Subcutaneous abdominal adipose tissue (tissue), 5 donors: ENCODE data around the gene TP53AIP1.

Source experiments
- H3K27ac ChIP-seq: one replicate; pipeline ENCODE4 v1.7.0; 2013; ENCODE audit warnings: low read depth, mild to moderate bottlenecking, inconsistent platforms, low read length, moderate library complexity
- H3K27me3 ChIP-seq, 5 donors: one replicate each; pipeline ENCODE4 v1.7.0; 2013; ENCODE audit warnings: low read length in 5 of 5, inconsistent platforms in 1 of 5; ENCODE audit not compliant: control insufficient read depth in 5 of 5, insufficient read depth in 4 of 5
- H3K36me3 ChIP-seq, 5 donors: one replicate each; pipeline ENCODE4 v1.7.0; 2013; ENCODE audit warnings: low read length in 5 of 5; ENCODE audit not compliant: control insufficient read depth in 5 of 5, insufficient read depth in 5 of 5
- H3K4me1 ChIP-seq, 5 donors: one replicate each; pipeline ENCODE4 v1.7.0; 2013; ENCODE audit warnings: low read length in 5 of 5, mild to moderate bottlenecking in 3 of 5, moderate library complexity in 1 of 5; ENCODE audit not compliant: control insufficient read depth in 5 of 5, insufficient read depth in 5 of 5
- H3K4me3 ChIP-seq, 5 donors: one replicate each; pipeline ENCODE4 v1.7.0; 2013; ENCODE audit warnings: low read length in 5 of 5, low read depth in 1 of 5
- H3K9ac ChIP-seq, 5 donors: one replicate each; pipeline ENCODE4 v1.7.0; 2013; ENCODE audit warnings: low read length in 5 of 5, mild to moderate bottlenecking in 4 of 5, moderate library complexity in 3 of 5
- H3K9me3 ChIP-seq, 5 donors: one replicate each; pipeline ENCODE4 v1.7.0; 2013; ENCODE audit warnings: low read length in 5 of 5; ENCODE audit not compliant: control insufficient read depth in 5 of 5
- donor health status: healthy.
- donor health status: healthy.
- donor health status: healthy.
- donor health status: healthy.
- donor health status: healthy.

Gene TP53AIP1

DNA sequence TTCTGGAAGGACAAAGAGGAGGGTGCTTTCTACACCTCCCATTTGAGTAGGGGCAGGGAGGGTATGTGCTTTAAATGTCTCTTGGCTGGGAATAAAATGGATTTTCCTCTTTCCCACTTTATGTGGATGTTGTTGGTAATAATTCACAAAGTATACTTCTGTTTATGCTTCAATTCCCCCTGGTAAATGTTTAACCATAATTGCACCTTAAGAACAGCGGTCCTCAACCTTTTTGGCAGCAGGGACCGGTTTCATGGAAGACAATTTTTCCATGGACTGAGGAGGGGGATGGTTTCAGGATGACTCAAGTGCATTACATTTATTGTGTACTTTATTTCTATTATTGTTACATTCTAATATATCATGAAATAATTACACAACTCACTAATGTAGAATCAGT, 4.0 kb upstream of the TP53AIP1 start:
- H3K27ac ChIP-seq, result no peak overlapping the region
- no peaks in the 10 kb centered on the region for H3K36me3 ChIP-seq
- peaks cover 0 to 20% (median 9%) of the 10 kb centered on the region in 5 donors for H3K27me3 ChIP-seq
- H3K4me3 ChIP-seq, result no peak overlapping the region
- peaks cover 0 to 15% (median 4%) of the 10 kb centered on the region in 5 donors for H3K4me1 ChIP-seq
- H3K9me3 ChIP-seq, result no peaks in the 10 kb centered on the region
- no peak overlapping the region for H3K9ac ChIP-seq

DNA sequence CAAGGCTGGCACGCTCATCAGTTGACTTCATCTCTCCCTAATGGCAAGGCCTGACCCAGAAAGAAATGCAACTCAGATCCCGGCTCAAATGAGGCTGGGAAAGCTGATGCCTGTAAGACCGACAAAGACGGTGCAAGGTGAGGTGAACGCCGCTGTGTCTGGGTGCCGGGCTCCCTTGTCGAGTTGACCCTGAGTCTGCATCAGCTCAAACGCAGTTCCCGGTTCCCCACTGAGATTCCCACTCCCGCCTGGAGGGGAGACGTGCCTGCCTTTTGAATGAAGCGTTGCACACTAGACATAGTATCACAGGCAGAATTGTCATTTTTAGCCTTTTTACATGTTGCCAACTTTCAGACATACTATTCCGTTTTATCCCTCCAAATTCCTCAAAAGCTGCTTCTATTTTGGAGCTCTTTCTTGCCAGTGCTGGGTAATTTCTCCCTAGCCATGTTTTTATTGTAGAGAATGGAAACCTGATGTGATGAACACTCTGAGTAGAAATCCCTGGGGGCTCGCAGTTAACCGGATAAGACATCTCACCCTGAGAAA, 831 bp upstream of the TP53AIP1 start:
- peaks cover 0 to 11% (median 0%) of the 10 kb centered on the region in 5 donors for H3K4me1 ChIP-seq
- no peaks in the 10 kb centered on the region for H3K36me3 ChIP-seq
- no peak overlapping the region for H3K27ac ChIP-seq
- no peaks in the 10 kb centered on the region for H3K9me3 ChIP-seq
- H3K27me3 ChIP-seq, result peaks cover 3 to 30% (median 21%) of the 10 kb centered on the region in 5 donors
- no peak overlapping the region for H3K9ac ChIP-seq
- H3K4me3 ChIP-seq, result no peak overlapping the region

DNA sequence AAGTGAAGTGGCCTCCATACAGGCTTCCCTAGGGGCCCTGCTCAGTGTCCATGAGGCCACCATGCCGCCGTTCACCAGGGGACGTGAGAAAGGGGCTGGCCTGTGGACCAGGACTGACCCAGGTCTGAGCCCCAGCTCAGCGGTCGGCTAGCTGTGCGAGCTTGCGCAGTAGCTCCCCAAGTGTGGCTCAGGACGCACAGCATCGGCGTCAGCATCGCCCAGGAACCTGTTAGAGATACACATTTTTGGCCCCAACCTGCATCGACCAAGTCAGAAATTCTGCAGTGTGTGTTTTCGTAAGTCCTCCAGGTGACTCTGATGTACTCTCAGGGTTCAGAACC, 429 bp downstream of the TP53AIP1 start:
- H3K27ac ChIP-seq, result no peak overlapping the region
- no peaks in the 10 kb centered on the region for H3K36me3 ChIP-seq

DNA sequence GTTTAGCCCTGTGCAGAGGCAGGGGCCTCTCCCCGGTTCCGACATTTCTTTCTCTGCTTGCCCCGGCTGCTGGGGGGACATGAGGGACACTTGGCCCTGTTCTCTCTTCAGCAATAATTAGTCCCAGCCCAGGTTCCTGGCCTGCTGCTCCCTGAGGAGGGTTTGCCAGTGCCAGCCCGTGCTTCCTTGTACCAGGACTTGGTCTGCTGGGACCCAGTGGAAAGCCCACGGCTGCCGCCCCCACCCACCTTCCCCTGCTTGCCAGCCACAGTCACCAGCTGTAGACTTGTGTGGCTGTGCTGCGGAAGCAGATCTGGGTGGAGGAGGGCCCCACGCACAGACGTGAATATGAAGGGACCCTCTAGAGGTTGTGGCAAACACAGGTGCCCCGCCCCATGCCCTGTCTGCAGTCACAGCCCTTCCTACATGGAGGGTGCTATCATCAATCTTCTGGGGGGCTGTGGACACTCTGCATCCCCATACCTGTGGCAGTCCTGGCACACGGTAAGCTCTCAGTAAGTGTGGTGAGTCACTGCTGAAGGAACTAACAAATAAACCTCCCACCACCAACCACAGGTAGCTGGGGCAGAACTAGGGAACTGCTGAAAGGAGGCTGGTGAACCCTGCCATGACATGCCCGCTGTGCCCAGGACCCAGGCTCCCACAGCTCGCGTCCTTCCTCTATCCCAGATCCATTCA, 949 bp downstream of the TP53AIP1 start:
- no peak overlapping the region for H3K9ac ChIP-seq
- no peak overlapping the region for H3K4me3 ChIP-seq
- H3K27ac ChIP-seq, result no peak overlapping the region
- H3K27me3 ChIP-seq, result peaks cover 3 to 30% (median 21%) of the 10 kb centered on the region in 5 donors
- peaks cover 0 to 11% (median 4%) of the 10 kb centered on the region in 5 donors for H3K4me1 ChIP-seq
- no peaks in the 10 kb centered on the region for H3K9me3 ChIP-seq
- no peaks in the 10 kb centered on the region for H3K36me3 ChIP-seq

More for the DNA sequence above, 429 bp downstream of the TP53AIP1 start:
- Histone ChIP-seq H3K9me3 (no peaks in the 10 kb centered on the region), H3K27me3 (peaks cover 3 to 30% (median 21%) of the 10 kb centered on the region in 5 donors), H3K9ac (no peak overlapping the region), H3K4me1 (peaks cover 0 to 11% (median 0%) of the 10 kb centered on the region in 5 donors), H3K4me3 (no peak overlapping the region)

DNA sequence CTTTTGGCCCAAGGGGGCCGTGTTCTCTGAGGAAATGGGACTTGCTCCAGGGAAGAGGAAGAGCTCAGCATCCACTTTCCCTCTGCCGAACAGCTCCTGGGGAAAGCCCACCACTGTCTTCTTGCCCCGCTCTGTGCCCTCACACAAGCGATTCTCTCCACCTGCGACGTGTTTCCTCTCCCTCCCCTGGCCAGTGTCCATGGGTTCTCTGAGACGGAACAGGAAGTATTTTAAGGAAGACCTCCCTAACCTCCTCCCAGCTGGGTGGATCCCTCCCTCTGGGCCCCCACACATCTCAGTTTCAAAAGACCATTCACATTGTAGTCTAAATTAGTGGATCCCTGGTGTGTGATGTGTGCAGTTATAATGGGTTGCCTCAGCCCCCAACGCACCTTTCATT, 1.6 kb downstream of the TP53AIP1 start:
- Histone ChIP-seq H3K9me3 (no peaks in the 10 kb centered on the region), H3K27ac (no peak overlapping the region)

DNA sequence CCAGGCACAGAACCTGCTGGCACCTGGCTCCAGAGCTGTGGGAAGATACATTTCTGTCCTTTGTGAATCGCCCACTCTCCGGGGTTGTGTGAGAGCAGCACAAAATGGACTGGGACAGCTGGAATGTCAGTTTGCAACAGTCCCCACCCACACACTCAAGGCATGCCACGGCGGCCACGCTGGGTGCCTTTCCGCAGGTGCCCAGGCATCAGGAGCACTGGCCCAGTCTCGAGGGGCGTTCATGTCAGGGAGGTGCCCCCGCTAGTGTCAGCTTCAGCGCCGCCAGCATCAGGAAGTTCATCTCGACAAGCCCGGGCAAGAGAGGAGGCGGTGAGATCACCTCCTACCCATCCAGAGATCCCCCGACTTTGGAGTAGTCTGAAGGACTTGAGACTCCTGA, 2.1 kb downstream of the TP53AIP1 start:
- Histone ChIP-seq H3K27ac (no peak overlapping the region), H3K4me3 (no peak overlapping the region), H3K4me1 (peaks cover 0 to 11% (median 6%) of the 10 kb centered on the region in 5 donors)

More for the DNA sequence above, 1.6 kb downstream of the TP53AIP1 start:
- Histone ChIP-seq H3K36me3 (no peaks in the 10 kb centered on the region), H3K4me1 (peaks cover 0 to 11% (median 6%) of the 10 kb centered on the region in 5 donors), H3K27me3 (peaks cover 3 to 30% (median 21%) of the 10 kb centered on the region in 5 donors), H3K4me3 (no peak overlapping the region), H3K9ac (no peak overlapping the region)

DNA sequence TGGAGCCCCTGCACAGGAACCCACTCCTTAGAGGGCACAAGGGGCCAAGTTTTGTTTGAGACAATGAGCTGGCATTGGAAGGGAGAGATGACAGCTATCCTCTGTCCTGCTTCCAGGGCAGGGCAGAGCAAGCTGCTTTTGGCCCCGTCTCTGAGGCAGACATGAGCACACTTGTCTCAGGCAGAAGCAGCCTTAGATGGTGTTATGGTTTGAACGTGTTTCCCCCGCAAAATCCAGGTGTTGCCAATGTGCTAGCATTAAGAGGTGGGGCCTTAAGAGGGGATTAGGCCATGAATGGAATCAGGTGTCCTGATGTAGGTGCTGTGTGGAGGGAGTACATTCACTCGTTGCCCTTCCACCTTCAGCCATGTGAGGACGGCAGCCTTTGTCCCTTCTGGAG, 2.5 kb downstream of the TP53AIP1 start:
- H3K9ac ChIP-seq, result no peak overlapping the region
- H3K36me3 ChIP-seq, result no peaks in the 10 kb centered on the region
- H3K9me3 ChIP-seq, result no peaks in the 10 kb centered on the region
- peaks cover 3 to 30% (median 21%) of the 10 kb centered on the region in 5 donors for H3K27me3 ChIP-seq
- H3K4me1 ChIP-seq, result peaks cover 0 to 11% (median 6%) of the 10 kb centered on the region in 5 donors
- no peak overlapping the region for H3K27ac ChIP-seq
- H3K4me3 ChIP-seq, result no peak overlapping the region

More for the DNA sequence above, 2.1 kb downstream of the TP53AIP1 start:
- H3K9me3 ChIP-seq, result no peaks in the 10 kb centered on the region
- no peaks in the 10 kb centered on the region for H3K36me3 ChIP-seq
- no peak overlapping the region for H3K9ac ChIP-seq
- H3K27me3 ChIP-seq, result peaks cover 3 to 30% (median 21%) of the 10 kb centered on the region in 5 donors

DNA sequence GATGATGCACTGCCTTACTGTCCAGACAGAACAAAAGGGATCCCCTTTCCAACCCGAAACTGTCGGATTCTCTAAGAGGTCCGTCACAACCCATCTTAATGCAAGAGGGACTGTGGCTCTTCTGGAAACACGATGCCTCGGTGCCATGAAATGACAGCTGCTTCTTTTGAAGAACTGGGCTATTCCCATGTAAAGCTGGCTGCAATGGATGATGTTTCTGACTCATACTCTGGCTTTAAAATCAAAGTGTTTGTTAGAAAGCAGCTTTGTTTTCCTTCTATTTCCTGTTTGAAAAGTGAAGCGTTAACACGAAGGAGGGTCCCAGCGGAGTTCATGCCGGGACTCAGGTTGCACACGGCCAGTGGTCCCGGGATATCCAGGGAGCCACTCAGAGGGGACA, 3.1 kb downstream of the TP53AIP1 start:
- Histone ChIP-seq H3K4me1 (peaks cover 0 to 11% (median 6%) of the 10 kb centered on the region in 5 donors), H3K9me3 (no peaks in the 10 kb centered on the region), H3K27me3 (peaks cover 3 to 27% (median 21%) of the 10 kb centered on the region in 5 donors), H3K9ac (no peak overlapping the region), H3K27ac (no peak overlapping the region), H3K4me3 (no peak overlapping the region), H3K36me3 (no peaks in the 10 kb centered on the region)

DNA sequence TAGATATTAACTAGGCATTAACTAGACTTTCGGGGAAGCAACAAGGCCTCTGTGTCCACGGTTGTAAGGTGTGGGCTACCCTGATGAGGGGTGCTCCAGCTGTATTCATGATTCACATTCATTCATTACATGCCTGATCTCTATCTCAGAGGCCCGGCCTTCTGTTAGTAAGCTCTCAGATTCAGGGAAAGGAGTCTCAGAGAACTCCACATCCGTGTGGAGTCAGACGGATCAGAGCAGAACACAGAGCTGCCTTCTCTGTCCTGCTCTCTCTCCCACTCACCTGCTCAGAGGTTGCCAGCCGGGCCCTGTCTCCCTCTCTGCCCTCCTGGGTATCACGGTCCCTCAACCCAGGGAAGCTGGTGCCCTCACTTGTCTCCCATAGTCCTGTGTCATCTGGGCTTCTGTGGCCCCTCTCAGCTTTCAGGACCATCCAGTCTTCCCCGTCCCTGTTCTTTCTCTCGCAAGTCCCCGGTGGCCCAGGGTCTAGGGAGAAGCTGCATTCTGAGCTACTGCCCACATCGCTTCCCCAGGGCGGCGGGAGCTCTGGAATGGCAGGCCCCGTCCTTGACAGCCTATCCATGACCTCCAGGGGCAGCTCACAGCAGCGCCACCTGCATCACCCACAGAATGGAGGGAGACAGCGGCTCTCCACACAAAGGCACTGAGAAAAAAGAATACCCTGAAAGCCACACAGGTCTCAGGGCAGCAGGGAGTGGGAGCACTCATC, 4.3 kb downstream of the TP53AIP1 start:
- H3K27me3 ChIP-seq, result peaks cover 3 to 24% (median 18%) of the 10 kb centered on the region in 5 donors
- H3K4me3 ChIP-seq, result no peak overlapping the region
- no peak overlapping the region for H3K9ac ChIP-seq
- H3K36me3 ChIP-seq, result no peaks in the 10 kb centered on the region
- H3K27ac ChIP-seq, result no peak overlapping the region
- H3K9me3 ChIP-seq, result no peaks in the 10 kb centered on the region
- peaks cover 0 to 7% (median 6%) of the 10 kb centered on the region in 5 donors for H3K4me1 ChIP-seq

DNA sequence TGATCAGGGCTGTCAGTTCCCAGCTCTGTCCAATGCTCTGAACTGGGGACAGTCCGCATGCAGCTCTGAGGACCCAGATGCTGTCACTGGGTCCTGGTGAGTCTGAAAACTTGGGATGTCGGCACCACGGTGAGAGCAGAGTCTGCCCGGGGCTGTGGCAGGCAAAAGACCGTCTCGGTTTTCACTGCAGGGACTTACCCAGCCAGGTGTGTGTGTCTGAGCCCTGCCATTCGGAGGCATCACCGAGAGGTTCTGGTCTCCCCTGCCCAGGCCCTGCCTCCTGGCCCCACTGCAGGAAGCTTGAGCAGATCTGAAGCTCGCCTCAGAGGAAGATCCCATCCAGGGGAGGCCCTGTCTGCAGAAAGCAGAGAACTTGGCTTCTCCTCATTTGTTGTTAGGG, 5.2 kb downstream of the TP53AIP1 start:
- H3K4me3 ChIP-seq, result no peak overlapping the region
- no peak overlapping the region for H3K27ac ChIP-seq
- no peaks in the 10 kb centered on the region for H3K36me3 ChIP-seq
- H3K4me1 ChIP-seq, result peaks cover 0 to 7% (median 0%) of the 10 kb centered on the region in 5 donors
- H3K9me3 ChIP-seq, result no peaks in the 10 kb centered on the region
- H3K9ac ChIP-seq, result no peak overlapping the region
- H3K27me3 ChIP-seq, result peaks cover 3 to 18% (median 14%) of the 10 kb centered on the region in 5 donors
